Fibroblast of villous mesenchyme (primary cell): Measurements from ENCODE around the gene CPNE4. TPM values are rescaled to one million over a fixed set of nuclear protein-coding genes. Genes with fewer than 3 reads are reported as not detected.

Experiments
- DNase-seq: peaks from one replicate; pipeline ENCODE4 v3.0.0-alpha.2; 2010; ENCODE audit warnings: low read depth
- H3K4me3 ChIP-seq: 2 replicates; pipeline ENCODE4 v1.5.1; 2011; ENCODE audit warnings: low read depth, mild to moderate bottlenecking, low read length
- total RNA-seq: library from RNA; depleted of rRNA; stranded (reverse); fragments of >200 nt; gene quantifications from 2 replicates; pipeline ENCODE4 v1.2.3, GENCODE V29; 2012
- TF ChIP-seq, protein P1 (sequence below): IDR thresholded peaks from 2 replicates; pipeline ENCODE4 v1.5.1; 2012; ENCODE audit warnings: low read depth, mild to moderate bottlenecking, low read length; ENCODE audit not compliant: insufficient read depth

Gene CPNE4
- total RNA-seq, 1 donor = not detected

GRCh38 chr3:131883086-131883485, 151.7 kb downstream of the CPNE4 start:
- H3K4me3 ChIP-seq = no peak overlapping the region
- TF ChIP-seq, protein P1, sequence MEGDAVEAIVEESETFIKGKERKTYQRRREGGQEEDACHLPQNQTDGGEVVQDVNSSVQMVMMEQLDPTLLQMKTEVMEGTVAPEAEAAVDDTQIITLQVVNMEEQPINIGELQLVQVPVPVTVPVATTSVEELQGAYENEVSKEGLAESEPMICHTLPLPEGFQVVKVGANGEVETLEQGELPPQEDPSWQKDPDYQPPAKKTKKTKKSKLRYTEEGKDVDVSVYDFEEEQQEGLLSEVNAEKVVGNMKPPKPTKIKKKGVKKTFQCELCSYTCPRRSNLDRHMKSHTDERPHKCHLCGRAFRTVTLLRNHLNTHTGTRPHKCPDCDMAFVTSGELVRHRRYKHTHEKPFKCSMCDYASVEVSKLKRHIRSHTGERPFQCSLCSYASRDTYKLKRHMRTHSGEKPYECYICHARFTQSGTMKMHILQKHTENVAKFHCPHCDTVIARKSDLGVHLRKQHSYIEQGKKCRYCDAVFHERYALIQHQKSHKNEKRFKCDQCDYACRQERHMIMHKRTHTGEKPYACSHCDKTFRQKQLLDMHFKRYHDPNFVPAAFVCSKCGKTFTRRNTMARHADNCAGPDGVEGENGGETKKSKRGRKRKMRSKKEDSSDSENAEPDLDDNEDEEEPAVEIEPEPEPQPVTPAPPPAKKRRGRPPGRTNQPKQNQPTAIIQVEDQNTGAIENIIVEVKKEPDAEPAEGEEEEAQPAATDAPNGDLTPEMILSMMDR = no peak
- DNase-seq = no peak

DNA sequence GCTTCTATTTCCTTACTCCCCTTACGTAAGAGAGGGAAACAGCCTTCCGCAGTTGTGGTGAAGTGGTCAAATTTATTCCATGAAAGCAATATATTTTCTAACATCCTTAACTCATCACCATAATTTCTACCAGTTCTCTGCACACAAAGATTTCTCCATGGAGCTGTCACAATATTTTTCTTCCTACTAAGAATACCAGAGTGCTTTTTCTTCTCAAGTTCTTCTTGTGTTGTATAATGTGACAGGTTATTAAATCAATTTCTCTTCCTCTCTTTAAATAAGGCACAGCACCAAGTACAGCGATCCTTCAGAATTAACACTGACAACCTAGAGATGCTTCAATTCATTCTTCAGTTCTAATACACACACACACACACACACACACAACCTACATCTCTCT, 153.0 kb downstream of the CPNE4 start:
- TF ChIP-seq, protein P1 = no peak
- no peak for DNase-seq

DNA sequence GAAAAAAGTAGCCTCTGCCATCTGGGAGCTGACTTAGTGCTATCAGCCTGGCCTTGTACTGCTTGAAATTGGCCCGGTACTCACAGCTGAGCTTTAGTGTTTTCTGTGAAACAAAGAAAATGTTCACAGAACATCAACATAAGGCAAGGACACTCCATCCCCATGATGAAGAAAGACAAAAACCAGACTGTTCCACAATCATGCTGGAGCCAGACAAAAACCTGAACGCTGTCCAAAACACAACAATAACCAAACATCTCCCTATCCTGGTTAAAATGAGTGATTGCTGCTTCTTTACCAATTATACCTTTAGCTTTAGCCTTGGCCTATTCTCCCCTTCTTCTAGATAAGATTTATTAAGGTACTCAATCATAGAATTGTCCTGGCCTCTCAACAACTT, 153.9 kb downstream of the CPNE4 start:
- DNase-seq = no peak
- H3K4me3 ChIP-seq = no peak overlapping the region
- TF ChIP-seq, protein P1 = no peak

More for the DNA sequence above, 153.0 kb downstream of the CPNE4 start:
- H3K4me3 ChIP-seq = no peak overlapping the region

DNA sequence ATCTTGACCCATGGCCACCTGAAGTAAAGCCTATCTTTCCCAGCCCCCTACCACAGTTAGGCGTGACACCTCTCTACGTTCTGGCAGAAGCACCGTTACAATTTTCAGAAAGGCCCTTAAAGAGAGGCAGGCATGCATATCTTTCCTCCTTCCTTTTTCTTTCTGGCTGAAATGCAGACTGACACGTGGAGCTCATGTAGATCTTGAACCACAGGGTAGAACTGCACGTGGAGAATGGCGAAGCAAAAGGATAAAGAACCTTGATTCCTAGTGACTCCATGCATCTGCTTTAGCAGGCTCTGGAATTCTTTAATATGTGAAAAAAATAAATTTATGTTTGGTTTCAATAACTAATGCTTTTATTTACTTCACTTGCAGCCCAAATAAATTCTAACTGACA, 166.6 kb downstream of the CPNE4 start:
- TF ChIP-seq, protein P1 = no peak
- H3K4me3 ChIP-seq = no peak overlapping the region
- no peak for DNase-seq

DNA sequence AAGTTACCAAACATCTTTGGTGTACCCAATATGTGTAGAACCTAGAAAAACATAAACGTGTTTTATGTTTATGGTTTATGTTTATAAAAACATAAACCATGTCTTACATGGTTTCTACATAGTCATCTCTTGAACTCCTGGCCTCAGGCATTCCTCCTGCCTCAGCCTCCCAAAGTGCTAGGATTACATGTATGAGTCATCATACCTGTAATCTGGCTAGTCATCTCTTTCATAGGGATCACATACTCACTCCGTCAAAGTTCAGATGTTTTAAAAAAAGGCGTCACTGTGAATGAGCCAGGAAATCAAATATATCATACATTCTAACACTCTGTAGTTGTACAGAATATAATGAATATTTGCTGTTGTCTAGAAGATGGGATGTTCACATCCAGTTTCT, 178.6 kb downstream of the CPNE4 start:
- TF ChIP-seq, protein P1 = no peak
- no peak overlapping the region for H3K4me3 ChIP-seq
- no peak for DNase-seq

GRCh38 chr3:131850223-131850622, 184.6 kb downstream of the CPNE4 start:
- no peak overlapping the region for H3K4me3 ChIP-seq
- TF ChIP-seq, protein P1 = no peak
- no peak for DNase-seq

DNA sequence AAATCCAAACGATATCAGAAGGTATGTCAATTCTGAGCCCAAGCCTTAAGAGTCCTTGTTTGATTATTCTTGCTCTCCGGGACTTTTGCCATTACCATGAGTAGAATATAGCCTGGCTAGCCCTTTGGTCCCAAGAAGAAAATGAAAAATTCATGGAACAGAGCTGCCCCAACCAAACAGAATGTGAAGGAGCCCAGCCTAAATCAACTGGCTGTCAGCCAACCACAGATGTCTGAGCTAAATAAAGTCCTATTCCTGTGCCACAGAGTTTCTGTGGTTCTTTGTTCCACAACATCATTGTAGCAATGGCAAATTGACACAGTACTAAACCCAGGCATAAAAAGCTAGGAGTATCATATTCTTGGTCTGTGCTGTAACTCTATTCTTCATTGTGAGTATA, 185.2 kb downstream of the CPNE4 start:
- TF ChIP-seq, protein P1 = no peak
- no peak for DNase-seq
- no peak overlapping the region for H3K4me3 ChIP-seq
